OCI-LY3 (cell line): Measurements from ENCODE around the gene OR6V1.

Experiments used
- H2AFZ ChIP-seq: fragments of 200-600, 300-600 bp; shearing (Covaris generic); 2 replicates; pipeline ENCODE4 v1.6.0; 2014; ENCODE audit warnings: antibody characterized with exemption, low read depth, low read length
- H3K27ac ChIP-seq: fragments of 200-600, 300-600 bp; sonication (generic); 2 replicates; pipeline ENCODE4 v1.5.1; 2014; ENCODE audit warnings: mild to moderate bottlenecking, low read length, moderate library complexity, mixed read lengths
- H3K27me3 ChIP-seq: fragments of 200-600, 300-600 bp; sonication (generic); 2 replicates; pipeline ENCODE4 v1.6.1; 2014; ENCODE audit warnings: low read depth, low read length, mixed read lengths
- H3K36me3 ChIP-seq: fragments of 200-600, 300-600 bp; sonication (generic); replicated peaks from 2 replicates; pipeline ENCODE3; 2014; ENCODE audit warnings: low read depth, low read length, mixed read lengths
- H3K4me1 ChIP-seq: fragments of 300-600, 200-600 bp; sonication (generic); 2 replicates; pipeline ENCODE4 v1.6.1; 2014; ENCODE audit warnings: low read length, mixed read lengths
- H3K4me2 ChIP-seq: fragments of 200-600, 300-600 bp; sonication (generic); 2 replicates; pipeline ENCODE4 v1.6.1; 2014; ENCODE audit warnings: low read length, mixed read lengths
- H3K4me3 ChIP-seq: fragments of 300-600, 200-600 bp; sonication (generic); 2 replicates; pipeline ENCODE4 v1.5.1; 2014; ENCODE audit warnings: antibody characterized with exemption, mild to moderate bottlenecking, low read length, moderate library complexity
- H3K79me2 ChIP-seq: fragments of 300-600, 200-600 bp; shearing (Covaris generic); 2 replicates; pipeline ENCODE4 v1.6.1; 2014; ENCODE audit warnings: mild to moderate bottlenecking, low read length, mixed read lengths
- H3K9ac ChIP-seq: fragments of 300-600, 200-600 bp; shearing (Covaris generic); 2 replicates; pipeline ENCODE4 v1.6.0; 2014; ENCODE audit warnings: mild to moderate bottlenecking, low read length, moderate library complexity
- H3K9me3 ChIP-seq: fragments of 200-600, 300-600 bp; shearing (Covaris generic); 2 replicates; pipeline ENCODE4 v1.6.1; 2014; ENCODE audit warnings: low read length, mixed read lengths; ENCODE audit not compliant: insufficient read depth
- H4K20me1 ChIP-seq: fragments of 200-600, 300-600 bp; sonication (generic); 2 replicates; pipeline ENCODE4 v1.6.1; 2016; ENCODE audit warnings: low read length, mixed read lengths; ENCODE audit not compliant: insufficient read depth
- EZH2phosphoT487 ChIP-seq: fragments of 200-600 bp; shearing (Covaris generic); IDR thresholded peaks from 2 replicates; pipeline ENCODE4 v1.6.1; 2018; ENCODE audit warnings: antibody characterized with exemption, mixed run types, low read depth
- TF ChIP-seq, protein P1 (sequence below): fragments of 200-600, 300-600 bp; sonication (generic); IDR thresholded peaks from 2 replicates; pipeline ENCODE4 v1.5.1; 2014; ENCODE audit warnings: antibody characterized with exemption, low read length, low read depth

Gene OR6V1

GRCh38 chr7:143027683-143028082 lies 24.5 kb upstream of the OR6V1 start:
- Histone ChIP-seq H3K9me3 (no peaks in the 10 kb centered on the region), H3K4me3 (no peak overlapping the region), H3K4me2 (no peak overlapping the region), H2AFZ (no peak overlapping the region), H3K9ac (no peak overlapping the region), H3K79me2 (no peaks in the 10 kb centered on the region), H4K20me1 (no peaks in the 10 kb centered on the region), H3K4me1 (no peaks in the 10 kb centered on the region; the same call in 1 of the 2 replicates), H3K27me3 (0 out of 2 replicates have a peak, but pooled peaks cover 6% of the 10 kb centered on the region), H3K27ac (no peak overlapping the region), H3K36me3 (no peaks in the 10 kb centered on the region)
- TF ChIP-seq EZH2phosphoT487, result no peak
- TF ChIP-seq, protein P1, sequence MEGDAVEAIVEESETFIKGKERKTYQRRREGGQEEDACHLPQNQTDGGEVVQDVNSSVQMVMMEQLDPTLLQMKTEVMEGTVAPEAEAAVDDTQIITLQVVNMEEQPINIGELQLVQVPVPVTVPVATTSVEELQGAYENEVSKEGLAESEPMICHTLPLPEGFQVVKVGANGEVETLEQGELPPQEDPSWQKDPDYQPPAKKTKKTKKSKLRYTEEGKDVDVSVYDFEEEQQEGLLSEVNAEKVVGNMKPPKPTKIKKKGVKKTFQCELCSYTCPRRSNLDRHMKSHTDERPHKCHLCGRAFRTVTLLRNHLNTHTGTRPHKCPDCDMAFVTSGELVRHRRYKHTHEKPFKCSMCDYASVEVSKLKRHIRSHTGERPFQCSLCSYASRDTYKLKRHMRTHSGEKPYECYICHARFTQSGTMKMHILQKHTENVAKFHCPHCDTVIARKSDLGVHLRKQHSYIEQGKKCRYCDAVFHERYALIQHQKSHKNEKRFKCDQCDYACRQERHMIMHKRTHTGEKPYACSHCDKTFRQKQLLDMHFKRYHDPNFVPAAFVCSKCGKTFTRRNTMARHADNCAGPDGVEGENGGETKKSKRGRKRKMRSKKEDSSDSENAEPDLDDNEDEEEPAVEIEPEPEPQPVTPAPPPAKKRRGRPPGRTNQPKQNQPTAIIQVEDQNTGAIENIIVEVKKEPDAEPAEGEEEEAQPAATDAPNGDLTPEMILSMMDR, result no peak

- Histone ChIP-seq H3K9ac (no peak overlapping the region), H3K9me3 (no peaks in the 10 kb centered on the region), H3K4me1 (peaks cover 6% of the 10 kb centered on the region; the same call in 1 of the 2 replicates)
Measured at GRCh38 chr7:143038635-143039034, 13.5 kb upstream of the OR6V1 start.

GRCh38 chr7:143040209-143040715 lies 11.9 kb upstream of the OR6V1 start:
- no peak overlapping the region for H3K27ac ChIP-seq
- no peaks in the 10 kb centered on the region for H4K20me1 ChIP-seq
- H2AFZ ChIP-seq, result no peak overlapping the region
- peaks cover 4% of the 10 kb centered on the region; the same call in 1 of the 2 replicates for H3K27me3 ChIP-seq
- H3K36me3 ChIP-seq, result no peaks in the 10 kb centered on the region
- H3K4me3 ChIP-seq, result no peak overlapping the region
- no peak overlapping the region for H3K4me2 ChIP-seq
- no peaks in the 10 kb centered on the region for H3K9me3 ChIP-seq
- TF ChIP-seq, protein P1, result no peak
- TF ChIP-seq EZH2phosphoT487, result no peak
- H3K4me1 ChIP-seq, result peaks cover 8% of the 10 kb centered on the region; the same call in 1 of the 2 replicates
- H3K79me2 ChIP-seq, result no peaks in the 10 kb centered on the region
- no peak overlapping the region for H3K9ac ChIP-seq

More at GRCh38 chr7:143038635-143039034, 13.5 kb upstream of the OR6V1 start:
- peaks cover 4% of the 10 kb centered on the region; the same call in 1 of the 2 replicates for H3K27me3 ChIP-seq
- H3K36me3 ChIP-seq, result no peaks in the 10 kb centered on the region
- no peaks in the 10 kb centered on the region for H3K79me2 ChIP-seq
- H3K4me2 ChIP-seq, result no peak overlapping the region
- TF ChIP-seq EZH2phosphoT487, result no peak
- no peaks in the 10 kb centered on the region for H4K20me1 ChIP-seq
- no peak overlapping the region for H2AFZ ChIP-seq
- H3K27ac ChIP-seq, result no peak overlapping the region
- H3K4me3 ChIP-seq, result no peak overlapping the region

DNA sequence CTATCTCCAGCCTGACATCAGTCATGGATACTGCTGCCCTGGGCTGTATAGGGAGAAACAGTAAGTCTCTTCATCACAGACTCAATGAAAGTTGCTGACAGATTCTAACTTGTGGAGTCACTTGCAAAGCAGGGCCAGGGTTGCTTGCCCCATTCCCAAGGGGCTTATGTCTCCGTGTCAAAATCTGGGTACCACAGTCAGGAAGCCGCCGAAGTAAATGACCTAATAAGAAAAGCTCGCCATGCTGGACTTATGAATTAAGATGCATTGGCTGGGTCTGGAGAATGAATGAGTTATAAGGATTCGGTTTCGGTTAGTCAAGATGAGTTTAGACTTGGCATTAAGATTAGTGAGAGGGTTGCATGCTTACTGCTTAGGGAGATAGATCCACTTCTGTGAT lies 10.8 kb upstream of the OR6V1 start:
- Histone ChIP-seq H3K9me3 (no peaks in the 10 kb centered on the region), H3K4me2 (no peak overlapping the region), H3K27ac (no peak overlapping the region), H3K9ac (no peak overlapping the region), H3K79me2 (no peaks in the 10 kb centered on the region), H4K20me1 (no peaks in the 10 kb centered on the region), H2AFZ (no peak overlapping the region), H3K4me3 (no peak overlapping the region), H3K4me1 (peaks cover 8% of the 10 kb centered on the region; the same call in 1 of the 2 replicates), H3K36me3 (no peaks in the 10 kb centered on the region), H3K27me3 (peaks cover 4% of the 10 kb centered on the region; the same call in 1 of the 2 replicates)
- TF ChIP-seq, protein P1, result no peak
- TF ChIP-seq EZH2phosphoT487, result no peak
